AG10803 (cell line): ENCODE results near the gene INTS11.

ENCODE experiments used
- DNase-seq: peaks from one replicate; pipeline ENCODE4 v3.0.0; 2010; ENCODE audit warnings: low read depth
- H3K4me3 ChIP-seq: 2 replicates; pipeline ENCODE4 v1.5.1; 2011; ENCODE audit warnings: mild to moderate bottlenecking, low read length, control low read depth
- TF ChIP-seq, protein P1 (sequence below): conservative IDR thresholded peaks from 2 replicates; pipeline ENCODE4 v1.5.1; 2011; ENCODE audit warnings: mild to moderate bottlenecking, low read length, control low read depth, inconsistent platforms

Gene INTS11

DNA sequence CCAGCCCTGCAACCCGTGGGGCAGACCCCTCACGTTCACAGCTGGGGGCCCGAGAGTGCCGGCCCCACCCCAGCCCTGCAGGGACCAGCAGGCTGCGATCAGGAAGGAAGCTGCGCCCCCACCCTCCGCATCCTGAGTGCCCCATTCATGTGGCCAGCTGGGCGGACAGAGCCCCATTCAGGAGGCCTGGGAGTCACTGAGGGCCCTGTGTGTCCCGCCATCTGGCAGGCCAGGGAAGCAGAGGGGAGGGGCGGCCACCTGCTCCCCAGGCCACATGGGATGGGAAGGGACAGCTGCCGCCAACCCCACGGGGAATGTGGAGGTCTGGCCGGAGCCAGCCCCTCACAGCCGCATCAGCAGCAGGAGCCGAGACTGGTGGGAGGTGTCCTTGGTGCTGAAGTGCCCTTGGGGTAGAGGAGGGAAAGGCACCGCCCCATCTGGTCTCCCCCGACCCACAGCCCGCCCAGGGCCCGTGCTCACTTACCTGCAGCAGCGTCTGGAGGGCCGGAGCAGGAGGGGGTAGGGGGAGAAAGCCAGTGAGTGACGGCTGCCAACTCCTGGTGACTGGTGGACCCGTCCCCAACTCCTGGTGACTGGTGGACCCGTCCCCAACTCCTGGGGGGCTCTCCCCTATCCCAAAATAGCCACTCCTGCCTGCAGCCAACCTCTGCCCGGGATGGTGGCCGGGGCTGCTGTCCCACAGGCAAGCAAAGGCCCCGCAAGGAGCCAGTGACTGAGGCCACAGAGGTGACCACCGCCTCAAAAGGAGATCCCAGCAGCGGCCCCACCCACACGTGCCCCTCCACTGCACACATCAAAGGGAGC, 25.4 kb downstream of the INTS11 start:
- DNase-seq, result no peak
- no peak overlapping the region for H3K4me3 ChIP-seq
- TF ChIP-seq, protein P1, sequence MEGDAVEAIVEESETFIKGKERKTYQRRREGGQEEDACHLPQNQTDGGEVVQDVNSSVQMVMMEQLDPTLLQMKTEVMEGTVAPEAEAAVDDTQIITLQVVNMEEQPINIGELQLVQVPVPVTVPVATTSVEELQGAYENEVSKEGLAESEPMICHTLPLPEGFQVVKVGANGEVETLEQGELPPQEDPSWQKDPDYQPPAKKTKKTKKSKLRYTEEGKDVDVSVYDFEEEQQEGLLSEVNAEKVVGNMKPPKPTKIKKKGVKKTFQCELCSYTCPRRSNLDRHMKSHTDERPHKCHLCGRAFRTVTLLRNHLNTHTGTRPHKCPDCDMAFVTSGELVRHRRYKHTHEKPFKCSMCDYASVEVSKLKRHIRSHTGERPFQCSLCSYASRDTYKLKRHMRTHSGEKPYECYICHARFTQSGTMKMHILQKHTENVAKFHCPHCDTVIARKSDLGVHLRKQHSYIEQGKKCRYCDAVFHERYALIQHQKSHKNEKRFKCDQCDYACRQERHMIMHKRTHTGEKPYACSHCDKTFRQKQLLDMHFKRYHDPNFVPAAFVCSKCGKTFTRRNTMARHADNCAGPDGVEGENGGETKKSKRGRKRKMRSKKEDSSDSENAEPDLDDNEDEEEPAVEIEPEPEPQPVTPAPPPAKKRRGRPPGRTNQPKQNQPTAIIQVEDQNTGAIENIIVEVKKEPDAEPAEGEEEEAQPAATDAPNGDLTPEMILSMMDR, result no peak

- TF ChIP-seq, protein P1, result no peak
- no peak for DNase-seq
- H3K4me3 ChIP-seq, result no peak overlapping the region
Measured at GRCh38 chr1:1297802-1298424, 26.5 kb downstream of the INTS11 start.

GRCh38 chr1:1296070-1297061, 28.1 kb downstream of the INTS11 start:
- no peak for DNase-seq
- TF ChIP-seq, protein P1, result no peak
- H3K4me3 ChIP-seq, result no peak overlapping the region

- TF ChIP-seq, protein P1, result no peak
- H3K4me3 ChIP-seq, result no peak overlapping the region
- no peak for DNase-seq
Measured at GRCh38 chr1:1295154-1295923, 29.1 kb downstream of the INTS11 start.

- H3K4me3 ChIP-seq, result no peak overlapping the region
- TF ChIP-seq, protein P1, result no peak
- no peak for DNase-seq
Measured at GRCh38 chr1:1294250-1294890, 30.1 kb downstream of the INTS11 start.
